Activated CD8-positive, alpha-beta memory T cell treated with anti-CD3 and anti-CD28 coated beads for 4 hours (primary cell): Measurements from ENCODE around the gene CRIP3.

ENCODE experiments used
- DNase-seq, 2 donors: peaks; one replicate each; pipeline ENCODE4 v3.0.0-alpha.2; 2020; ENCODE audit warnings: low read depth in 2 of 2

CRIP3 gene

GRCh38 chr6:43287717-43288679, 20.6 kb downstream of the CRIP3 start:
- no peak for DNase-seq

GRCh38 chr6:43286980-43287716, 21.5 kb downstream of the CRIP3 start:
- no peak for DNase-seq

- DNase-seq = no peak
These were observed 22.1 kb downstream of the CRIP3 start for GRCh38 chr6:43286456-43286979.

- DNase-seq = no peak
These were observed 22.8 kb downstream of the CRIP3 start for GRCh38 chr6:43285832-43286231.

GRCh38 chr6:43284991-43285781, 23.4 kb downstream of the CRIP3 start:
- no peak for DNase-seq

GRCh38 chr6:43283905-43284304, 24.7 kb downstream of the CRIP3 start:
- DNase-seq = no peak

- DNase-seq = no peak
These were observed 25.1 kb downstream of the CRIP3 start for GRCh38 chr6:43283514-43283901.

GRCh38 chr6:43282636-43283513, 25.8 kb downstream of the CRIP3 start:
- no peak for DNase-seq

- no peak for DNase-seq
These were observed 26.6 kb downstream of the CRIP3 start for GRCh38 chr6:43282060-43282459.

GRCh38 chr6:43280234-43280633, 28.4 kb downstream of the CRIP3 start:
- no peak for DNase-seq

GRCh38 chr6:43278524-43279078, 30.0 kb downstream of the CRIP3 start:
- no peak for DNase-seq

GRCh38 chr6:43277643-43278523, 30.7 kb downstream of the CRIP3 start:
- DNase-seq = no peak

GRCh38 chr6:43277306-43277642, 31.4 kb downstream of the CRIP3 start:
- no peak for DNase-seq

GRCh38 chr6:43276577-43277305, 31.9 kb downstream of the CRIP3 start:
- no peak for DNase-seq

GRCh38 chr6:43275801-43276576, 32.6 kb downstream of the CRIP3 start:
- DNase-seq = peak in 1 of 2 donors; percentile 3

- peak in 1 of 2 donors; percentile 6 for DNase-seq
These were observed 33.6 kb downstream of the CRIP3 start for GRCh38 chr6:43274916-43275597.

- DNase-seq = no peak
These were observed 34.3 kb downstream of the CRIP3 start for GRCh38 chr6:43274127-43274915.
